Measurements from ENCODE around the gene SCD5.

The SCD5 gene

GRCh38 chr4:82706349-82707000, 92.1 kb downstream of the SCD5 start:
- no peaks in the 10 kb centered on the region for H3K27me3 ChIP-seq (ENCODE audit: control insufficient read depth, insufficient read depth, low read length)
- peaks cover 5% of the 10 kb centered on the region for H3K4me1 ChIP-seq
- H3K4me2 ChIP-seq (ENCODE audit: low read length) = no peak overlapping the region
- no peak overlapping the region for H3K27ac ChIP-seq
- no peak overlapping the region for H3K9ac ChIP-seq
- no peaks in the 10 kb centered on the region for H3K79me2 ChIP-seq
- no peak for TF ChIP-seq CTCF (IDR thresholded peaks at IDR 0.05)
- H3K4me3 ChIP-seq (ENCODE audit: low read depth, low read length) = no peak overlapping the region
- H3K36me3 ChIP-seq (ENCODE audit: control insufficient read depth, insufficient read depth, low read length) = no peaks in the 10 kb centered on the region
- no peaks in the 10 kb centered on the region for H3K9me3 ChIP-seq (ENCODE audit: control insufficient read depth, low read length)
- H2AFZ ChIP-seq = no peak overlapping the region

GRCh38 chr4:82705928-82706300, 92.7 kb downstream of the SCD5 start:
- TF ChIP-seq CTCF (IDR thresholded peaks at IDR 0.05) = no peak
- H3K79me2 ChIP-seq = no peaks in the 10 kb centered on the region
- H3K27ac ChIP-seq = no peak overlapping the region
- H3K9me3 ChIP-seq (ENCODE audit: control insufficient read depth, low read length) = no peaks in the 10 kb centered on the region
- peaks cover 5% of the 10 kb centered on the region for H3K4me1 ChIP-seq
- no peak overlapping the region for H3K4me3 ChIP-seq (ENCODE audit: low read depth, low read length)
- H3K36me3 ChIP-seq (ENCODE audit: control insufficient read depth, insufficient read depth, low read length) = no peaks in the 10 kb centered on the region
- no peak overlapping the region for H3K4me2 ChIP-seq (ENCODE audit: low read length)
- H3K27me3 ChIP-seq (ENCODE audit: control insufficient read depth, insufficient read depth, low read length) = no peaks in the 10 kb centered on the region
- no peak overlapping the region for H3K9ac ChIP-seq
- H2AFZ ChIP-seq = no peak overlapping the region

GRCh38 chr4:82705169-82705927, 93.2 kb downstream of the SCD5 start:
- no peak overlapping the region for H3K4me2 ChIP-seq (ENCODE audit: low read length)
- no peaks in the 10 kb centered on the region for H3K27me3 ChIP-seq (ENCODE audit: control insufficient read depth, insufficient read depth, low read length)
- peaks cover 5% of the 10 kb centered on the region for H3K4me1 ChIP-seq
- H3K36me3 ChIP-seq (ENCODE audit: control insufficient read depth, insufficient read depth, low read length) = no peaks in the 10 kb centered on the region
- H3K79me2 ChIP-seq = no peaks in the 10 kb centered on the region
- no peak overlapping the region for H3K9ac ChIP-seq
- H3K27ac ChIP-seq = no peak overlapping the region
- no peak overlapping the region for H2AFZ ChIP-seq
- H3K9me3 ChIP-seq (ENCODE audit: control insufficient read depth, low read length) = no peaks in the 10 kb centered on the region
- TF ChIP-seq CTCF (IDR thresholded peaks at IDR 0.05) = no peak
- no peak overlapping the region for H3K4me3 ChIP-seq (ENCODE audit: low read depth, low read length)

GRCh38 chr4:82704156-82704555, 94.4 kb downstream of the SCD5 start:
- Histone ChIP-seq H2AFZ (no peak overlapping the region), H3K4me3 (ENCODE audit: low read depth, low read length) (no peak overlapping the region), H3K4me1 (peaks cover 5% of the 10 kb centered on the region), H3K9ac (no peak overlapping the region), H3K36me3 (ENCODE audit: control insufficient read depth, insufficient read depth, low read length) (no peaks in the 10 kb centered on the region), H3K79me2 (no peaks in the 10 kb centered on the region), H3K27me3 (ENCODE audit: control insufficient read depth, insufficient read depth, low read length) (no peaks in the 10 kb centered on the region), H3K9me3 (ENCODE audit: control insufficient read depth, low read length) (no peaks in the 10 kb centered on the region), H3K4me2 (ENCODE audit: low read length) (no peak overlapping the region), H3K27ac (no peak overlapping the region)
- no peak for TF ChIP-seq CTCF (IDR thresholded peaks at IDR 0.05)

Data from parathyroid adenoma (tissue), 2 donors.